Heart left ventricle (tissue), 16 donors: ENCODE data around the gene OR4N5. TPM values are rescaled to one million over a fixed set of nuclear protein-coding genes. Genes with fewer than 3 reads are reported as not detected.

Experiments used
- ATAC-seq, 4 donors: fragments of 200-7000 bp; cut with Tn5 transposase; one replicate each; pipeline ENCODE4 v1.9.1; 2020 to 2022; ENCODE audit warnings: moderate library complexity in 4 of 4, mild to moderate bottlenecking in 3 of 4, moderate number of reproducible peaks in 1 of 4
- DNase-seq, 5 donors: peaks; one replicate each; pipeline ENCODE4 v3.0.0-alpha.2; 2020
- H3K27ac ChIP-seq, 12 donors: fragments of 200-600 bp; sonication (generic) in 4 of 12; one replicate each; pipeline versions ENCODE4 v1.5.0 to v1.8.0; 2016 to 2022; ENCODE audit warnings: mild to moderate bottlenecking in 2 of 12
- H3K27me3 ChIP-seq, 9 donors: fragments of 200-600 bp; sonication (generic) in 2 of 9; one replicate each; pipeline versions ENCODE4 v1.5.1 to v1.8.0; 2016 to 2022; ENCODE audit warnings: mild to moderate bottlenecking in 3 of 9
- H3K36me3 ChIP-seq, 9 donors: fragments of 200-600 bp; sonication (generic) in 2 of 9; one replicate each; pipeline versions ENCODE4 v1.5.0 to v1.8.0; 2018 to 2022; ENCODE audit warnings: mild to moderate bottlenecking in 2 of 9
- H3K4me1 ChIP-seq, 12 donors: fragments of 200-600 bp; sonication (generic) in 4 of 12; one replicate each; pipeline versions ENCODE4 v1.5.0 to v1.8.0; 2016 to 2022; ENCODE audit warnings: mild to moderate bottlenecking in 3 of 12
- H3K4me3 ChIP-seq, 12 donors: fragments of 200-600 bp; sonication (generic) in 4 of 12; one replicate each; pipeline versions ENCODE4 v1.5.0 to v1.8.0; 2017 to 2022; ENCODE audit warnings: mild to moderate bottlenecking in 9 of 12, moderate library complexity in 4 of 12
- H3K9me3 ChIP-seq, 12 donors: fragments of 200-600 bp; sonication (generic) in 4 of 12; one replicate each; pipeline versions ENCODE4 v1.5.0 to v1.8.0; 2016 to 2022; ENCODE audit warnings: mild to moderate bottlenecking in 1 of 12
- POLR2A ChIP-seq, 2 donors: fragments of 450-650 bp; IDR thresholded peaks; one replicate each; pipeline ENCODE4 v1.6.1; 2017; ENCODE audit warnings: antibody characterized with exemption in 2 of 2, mild to moderate bottlenecking in 2 of 2, moderate library complexity in 2 of 2
- WGBS, 4 donors: extraction: QIAGEN DNeasy Blood & Tissue Kit in 2 of 4; methylation state at CpG; one replicate each; pipeline versions ENCODE4 v1.1.5 to v1.1.7; 2013 to 2018; 5-methylcytosine and 5-hydroxymethylcytosine counted together
- intact Hi-C, 10 donors: fragments of 100-400 bp; cut with DNase I; formaldehyde crosslinking; loops; one replicate each; pipeline versions ENCODE4 v1.11.1 to v1.14.2; 2022
- polyA plus RNA-seq, 2 donors: library from polyadenylated mRNA; stranded (reverse); fragments of 200-250 nt; gene quantifications; one replicate each; pipeline ENCODE4 v1.2.3, GENCODE V29; 2013
- total RNA-seq, 9 donors: library from RNA; depleted of rRNA in 2 of 9; stranded (reverse); fragments of >200 nt in 2 of 9; fragmentation: NEBNext Ultra II Directional in 3 of 9; extraction: Animal tissue kit (Norgen Biotek cat#: 25700) in 3 of 9; gene quantifications; one replicate each; pipeline versions ENCODE4 v1.1.0 to v1.2.4, GENCODE V29; 2016 to 2023
- TF ChIP-seq, protein P1 (sequence below), 12 donors: fragments of 200-600 bp; sonication (generic) in 4 of 12; IDR thresholded peaks; one replicate each; pipeline versions ENCODE4 v1.5.0 to v1.8.0; 2018 to 2022; ENCODE audit warnings: antibody characterized with exemption in 12 of 12, mild to moderate bottlenecking in 5 of 12
- donor health status: ischemic (EF 13 %, LVEDD 7.1; RV severe dilation, severe dysfunction).
- donor health status: healthy with polysubstance abuse.
- donor health status: DM: no; HTN: yes; CAD: no.
- donor health status: DM: no; HTN: no; CAD: no.
- donor health status: ischemic (EF 25% LVEDD 6.9; RV normal size, moderate dysfunction).
- donor health status: ischemic (EF 25% LVEDD 5.7; RV mildly dilated, moderate dysfunction).
- donor health status: healthy.
- donor health status: DM: yes; HTN: yes; CAD: no.
- donor health status: ischemic (EF 35%, LVEDD 5.7; RV mildly dilated, moderate dysfunction).
- donor health status: nonischemic (EF 11% LVEDD 7.7; RV severe dilation, severe dysfunction).
- donor health status: DM: yes; HTN: yes; CAD: no.
- donor health status: PGD.
- donor health status: ischemic (EF 29% LVEDD 5.4; RV normal size, mild dysfunction).
- donor health status: nonischemic (EF 23%, LVEDD 6.1; RV moderate dilation, normal function).

Gene OR4N5
- total and polyA plus RNA-seq, 11 donors, result not detected

DNA sequence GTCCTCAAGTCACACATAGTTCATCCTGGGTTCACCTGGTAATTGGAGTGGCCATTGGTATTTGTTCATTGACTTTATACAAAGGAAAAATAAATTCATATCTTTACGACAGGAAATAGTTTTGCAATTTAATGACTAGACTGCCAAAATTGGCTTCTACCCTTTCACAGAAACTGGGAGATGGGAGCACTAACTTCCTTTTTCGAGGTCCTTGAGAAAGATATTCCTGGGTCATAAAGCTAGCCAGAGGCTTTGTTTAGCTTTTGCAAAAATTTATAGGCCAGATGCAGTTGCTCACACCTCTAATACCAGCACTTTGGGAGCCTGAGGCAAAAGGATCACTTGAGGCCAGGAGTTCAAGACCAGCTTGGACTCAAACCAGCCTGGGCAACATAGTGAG, 41.9 kb downstream of the OR4N5 start:
- H3K36me3 ChIP-seq, result no peaks in the 10 kb centered on the region
- intact Hi-C loops, result no loop called here
- ATAC-seq (no peak), DNase-seq (no peak)
- H3K9me3 ChIP-seq, result no peaks in the 10 kb centered on the region
- H3K27ac ChIP-seq, result peak overlapping the region in 1 of 12 donors; percentile 48
- WGBS, 4 donors, result 41 to 48% (median 46%) methylated on average over 2 of the region's 2 CpGs
- H3K4me3 ChIP-seq, result no peak overlapping the region
- TF ChIP-seq POLR2A (IDR thresholded peaks at IDR 0.05), result no peak
- TF ChIP-seq, protein P1, sequence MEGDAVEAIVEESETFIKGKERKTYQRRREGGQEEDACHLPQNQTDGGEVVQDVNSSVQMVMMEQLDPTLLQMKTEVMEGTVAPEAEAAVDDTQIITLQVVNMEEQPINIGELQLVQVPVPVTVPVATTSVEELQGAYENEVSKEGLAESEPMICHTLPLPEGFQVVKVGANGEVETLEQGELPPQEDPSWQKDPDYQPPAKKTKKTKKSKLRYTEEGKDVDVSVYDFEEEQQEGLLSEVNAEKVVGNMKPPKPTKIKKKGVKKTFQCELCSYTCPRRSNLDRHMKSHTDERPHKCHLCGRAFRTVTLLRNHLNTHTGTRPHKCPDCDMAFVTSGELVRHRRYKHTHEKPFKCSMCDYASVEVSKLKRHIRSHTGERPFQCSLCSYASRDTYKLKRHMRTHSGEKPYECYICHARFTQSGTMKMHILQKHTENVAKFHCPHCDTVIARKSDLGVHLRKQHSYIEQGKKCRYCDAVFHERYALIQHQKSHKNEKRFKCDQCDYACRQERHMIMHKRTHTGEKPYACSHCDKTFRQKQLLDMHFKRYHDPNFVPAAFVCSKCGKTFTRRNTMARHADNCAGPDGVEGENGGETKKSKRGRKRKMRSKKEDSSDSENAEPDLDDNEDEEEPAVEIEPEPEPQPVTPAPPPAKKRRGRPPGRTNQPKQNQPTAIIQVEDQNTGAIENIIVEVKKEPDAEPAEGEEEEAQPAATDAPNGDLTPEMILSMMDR (IDR thresholded peaks at IDR 0.05), result no peak
- H3K4me1 ChIP-seq, result no peaks in the 10 kb centered on the region
- no peaks in the 10 kb centered on the region for H3K27me3 ChIP-seq

DNA sequence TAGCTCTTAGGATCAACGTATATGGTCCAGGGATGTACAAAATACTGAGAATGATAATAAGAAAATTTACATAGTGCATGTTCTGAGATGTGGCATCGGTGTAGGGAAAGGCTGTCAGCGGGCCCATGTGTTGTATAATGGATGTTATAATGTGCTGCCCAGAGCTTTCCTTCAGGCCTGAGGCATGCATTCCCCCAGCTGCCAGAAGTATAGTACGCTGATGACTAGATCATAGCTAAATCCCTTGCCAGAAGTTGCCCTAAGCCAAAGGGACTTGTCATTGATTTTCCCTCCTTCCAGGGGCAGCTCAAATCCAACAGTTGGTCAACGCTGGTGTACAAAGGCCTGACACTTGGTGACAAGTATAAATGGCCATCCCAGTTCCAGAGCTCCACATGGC, 45.6 kb downstream of the OR4N5 start:
- 43 to 62% (median 47%) methylated on average over 5 of the region's 5 CpGs for whole genome bisulfite sequencing, 4 donors
- intact Hi-C loops, result no loop called here

DNA sequence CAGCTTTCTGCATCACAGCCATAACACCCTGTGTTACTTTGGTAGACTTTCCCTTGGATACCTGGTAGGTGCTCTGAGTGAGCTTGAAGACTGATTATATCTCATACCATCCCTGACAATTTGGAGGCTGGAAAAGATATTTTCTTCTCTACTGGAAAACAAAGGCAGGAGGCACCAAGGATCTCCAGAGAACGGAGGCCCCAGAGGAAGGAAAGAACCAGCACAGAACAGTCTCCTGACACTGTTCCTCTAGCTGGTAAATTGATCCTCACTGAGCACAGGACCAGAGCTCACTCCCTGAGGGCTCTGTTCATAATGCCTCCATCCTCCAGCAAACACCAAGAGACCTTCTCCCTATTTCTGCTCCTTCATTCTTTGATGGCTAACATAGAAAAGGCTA, 52.0 kb downstream of the OR4N5 start, which contains the start of gene OR11G2:
Gene OR11G2 (plus strand): TSS at position 301 of the 400 bp plus-strand sequence. CDS start 6,542 bp downstream, outside the sequence.
- H3K4me1 ChIP-seq, result no peaks in the 10 kb centered on the region
- no peak within 1 kb of the TSS for H3K27ac ChIP-seq
- no peaks in the 10 kb centered on the region for H3K9me3 ChIP-seq
- ATAC-seq (no peak), DNase-seq (no peak)
- H3K36me3 ChIP-seq, result no peaks in the 10 kb centered on the region
- H3K4me3 ChIP-seq, result no peak within 1 kb of the TSS
- TF ChIP-seq POLR2A (IDR thresholded peaks at IDR 0.05), result no peak
- TF ChIP-seq, protein P1 (IDR thresholded peaks at IDR 0.05), result no peak
- intact Hi-C loops, result no loop called here
- WGBS, 4 donors, result 31 to 57% (median 35%) methylated on average over 1 of the region's 1 CpG
- H3K27me3 ChIP-seq, result peaks cover 0 to 5% (median 0%) of the 10 kb centered on the region in 9 donors

More for the DNA sequence above, 45.6 kb downstream of the OR4N5 start:
- no peaks in the 10 kb centered on the region for H3K9me3 ChIP-seq
- H3K36me3 ChIP-seq, result no peaks in the 10 kb centered on the region
- TF ChIP-seq, protein P1 (IDR thresholded peaks at IDR 0.05), result no peak
- no peak for TF ChIP-seq POLR2A (IDR thresholded peaks at IDR 0.05)
- no peak for DNase-seq
- H3K27ac ChIP-seq, result no peak overlapping the region
- no peak for ATAC-seq
- H3K4me1 ChIP-seq, result no peaks in the 10 kb centered on the region
- H3K27me3 ChIP-seq, result peaks cover 0 to 5% (median 0%) of the 10 kb centered on the region in 9 donors
- H3K4me3 ChIP-seq, result no peak overlapping the region

DNA sequence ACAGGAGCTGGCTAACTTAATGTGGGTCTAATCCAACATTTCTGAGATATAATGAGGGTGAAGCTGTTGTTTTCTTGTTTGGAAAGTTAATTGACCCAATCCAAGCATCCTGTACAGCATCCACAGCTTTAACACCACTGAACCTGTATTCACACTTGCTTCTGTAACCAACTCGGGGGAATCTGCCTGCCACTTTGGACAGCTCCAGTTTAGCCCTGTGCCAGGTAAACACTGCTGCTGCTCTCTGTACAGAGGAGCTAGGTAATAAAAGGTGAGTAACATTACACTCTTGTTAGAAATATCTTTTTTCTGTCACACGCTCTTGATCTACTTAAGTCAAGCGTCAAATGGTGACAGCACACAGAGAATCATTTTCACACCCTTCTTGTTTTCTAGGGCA, 52.8 kb downstream of the OR4N5 start:
- DNase-seq (no peak), ATAC-seq (no peak)
- no peak for TF ChIP-seq POLR2A (IDR thresholded peaks at IDR 0.05)
- TF ChIP-seq, protein P1 (IDR thresholded peaks at IDR 0.05), result no peak
- intact Hi-C loops, result no loop called here
- 73 to 78% (median 76%) methylated on average over 3 of the region's 3 CpGs for WGBS, 4 donors
- Histone ChIP-seq H3K4me1 (no peaks in the 10 kb centered on the region), H3K27ac (no peak overlapping the region), H3K4me3 (no peak overlapping the region), H3K9me3 (no peaks in the 10 kb centered on the region), H3K36me3 (no peaks in the 10 kb centered on the region), H3K27me3 (peaks cover 0 to 5% (median 0%) of the 10 kb centered on the region in 9 donors)
